ENCODE data around the gene STK39. TPM values are rescaled to one million over a fixed set of nuclear protein-coding genes. Genes with fewer than 3 reads are reported as not detected.
A peak's percentile ranks its signal among the peaks of the same experiment; 100 is the strongest.

STK39 gene
- total and polyA plus RNA-seq, 2 donors (not counting 1 experiment from before 2014, with no cell fraction given) = 16.7 to 30.1 TPM

DNA sequence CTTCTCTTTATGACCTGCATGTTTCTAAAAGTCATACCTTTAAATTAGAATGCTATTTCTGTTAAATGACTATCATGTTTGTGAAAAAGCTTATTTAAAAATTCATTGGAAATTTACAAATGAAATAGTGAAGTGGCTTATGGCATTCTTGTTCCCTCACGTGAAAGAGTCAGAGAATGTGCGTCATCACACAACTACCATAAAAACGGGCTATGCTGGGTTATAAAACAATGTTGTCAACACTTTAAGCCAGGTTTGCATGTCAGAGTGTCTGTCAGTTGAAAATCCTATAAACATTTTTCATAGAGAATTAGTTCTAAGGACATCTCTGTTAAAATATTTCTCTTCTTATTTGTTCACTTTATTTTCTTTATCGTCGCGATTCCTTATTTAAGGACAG, 42.5 kb upstream of the STK39 start:
- Histone ChIP-seq H3K4me1 (ENCODE audit: control insufficient read depth, extremely low read depth, insufficient read depth, low read length) (no peaks in the 10 kb centered on the region), H3K4me2 (ENCODE audit: extremely low read depth, insufficient read depth, low read length) (no peak overlapping the region), H3K9me3 (ENCODE audit: control insufficient read depth, insufficient read depth, low read depth, low read length) (no peaks in the 10 kb centered on the region), H3K4me3 (replicated peaks in 1 of 4; ENCODE audit: control extremely low read depth in 1 of 4, insufficient read depth in 1 of 4, low read depth in 3 of 4, low read length in 4 of 4) (no peak overlapping the region), H3K9ac (ENCODE audit: insufficient read depth, low read length) (no peak overlapping the region), H3K79me2 (ENCODE audit: control insufficient read depth, insufficient read depth, low read length) (no peaks in the 10 kb centered on the region), H4K20me1 (ENCODE audit: control insufficient read depth, extremely low read depth, insufficient read depth, low read length) (no peaks in the 10 kb centered on the region), H2AFZ (ENCODE audit: low read length) (no peak overlapping the region), H3K36me3 (ENCODE audit: control insufficient read depth, insufficient read depth, low read length) (no peaks in the 10 kb centered on the region), H3K27ac (ENCODE audit: insufficient read depth, low read length) (no peak overlapping the region), H3K27me3 (ENCODE audit: control insufficient read depth, insufficient read depth, low read length) (no peaks in the 10 kb centered on the region)
- DNase-seq (ENCODE audit: low read depth in 2 of 2) = no peak
- no peak for TF ChIP-seq EZH2 (IDR thresholded peaks at IDR 0.05; ENCODE audit: low read length, missing control alignments)
- TF ChIP-seq, protein P1, sequence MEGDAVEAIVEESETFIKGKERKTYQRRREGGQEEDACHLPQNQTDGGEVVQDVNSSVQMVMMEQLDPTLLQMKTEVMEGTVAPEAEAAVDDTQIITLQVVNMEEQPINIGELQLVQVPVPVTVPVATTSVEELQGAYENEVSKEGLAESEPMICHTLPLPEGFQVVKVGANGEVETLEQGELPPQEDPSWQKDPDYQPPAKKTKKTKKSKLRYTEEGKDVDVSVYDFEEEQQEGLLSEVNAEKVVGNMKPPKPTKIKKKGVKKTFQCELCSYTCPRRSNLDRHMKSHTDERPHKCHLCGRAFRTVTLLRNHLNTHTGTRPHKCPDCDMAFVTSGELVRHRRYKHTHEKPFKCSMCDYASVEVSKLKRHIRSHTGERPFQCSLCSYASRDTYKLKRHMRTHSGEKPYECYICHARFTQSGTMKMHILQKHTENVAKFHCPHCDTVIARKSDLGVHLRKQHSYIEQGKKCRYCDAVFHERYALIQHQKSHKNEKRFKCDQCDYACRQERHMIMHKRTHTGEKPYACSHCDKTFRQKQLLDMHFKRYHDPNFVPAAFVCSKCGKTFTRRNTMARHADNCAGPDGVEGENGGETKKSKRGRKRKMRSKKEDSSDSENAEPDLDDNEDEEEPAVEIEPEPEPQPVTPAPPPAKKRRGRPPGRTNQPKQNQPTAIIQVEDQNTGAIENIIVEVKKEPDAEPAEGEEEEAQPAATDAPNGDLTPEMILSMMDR (conservative IDR thresholded peaks at IDR 0.05 in 1 of 2, IDR thresholded peaks at IDR 0.05 in 1 of 2; ENCODE audit: low read depth in 1 of 2, low read length in 2 of 2) = no peak

DNA sequence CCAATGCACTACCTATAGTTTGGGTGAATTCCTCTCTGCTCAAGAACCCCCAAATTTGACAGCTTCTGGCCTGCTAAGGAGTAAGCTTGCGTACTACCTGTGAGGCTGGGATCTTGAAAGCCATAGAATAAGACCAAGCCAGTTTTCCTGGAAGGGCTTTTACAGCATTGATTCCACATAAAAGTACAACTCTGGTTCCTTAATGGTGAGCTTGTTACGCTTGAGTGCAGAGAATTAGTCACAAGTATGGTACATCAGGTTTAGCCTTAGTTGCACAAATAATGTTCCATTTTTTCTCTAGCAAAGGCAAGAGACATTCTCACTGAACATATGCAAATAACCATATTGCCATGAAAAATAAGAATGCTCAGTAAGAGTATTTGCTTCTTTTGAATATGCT, 39.1 kb upstream of the STK39 start:
- Histone ChIP-seq H4K20me1 (ENCODE audit: control insufficient read depth, extremely low read depth, insufficient read depth, low read length) (no peaks in the 10 kb centered on the region), H3K27ac (ENCODE audit: insufficient read depth, low read length) (no peak overlapping the region), H3K4me2 (ENCODE audit: extremely low read depth, insufficient read depth, low read length) (no peak overlapping the region), H3K27me3 (ENCODE audit: control insufficient read depth, insufficient read depth, low read length) (no peaks in the 10 kb centered on the region), H3K9ac (ENCODE audit: insufficient read depth, low read length) (no peak overlapping the region), H3K4me1 (ENCODE audit: control insufficient read depth, extremely low read depth, insufficient read depth, low read length) (no peaks in the 10 kb centered on the region), H3K79me2 (ENCODE audit: control insufficient read depth, insufficient read depth, low read length) (no peaks in the 10 kb centered on the region), H3K4me3 (replicated peaks in 1 of 4; ENCODE audit: control extremely low read depth in 1 of 4, insufficient read depth in 1 of 4, low read depth in 3 of 4, low read length in 4 of 4) (no peak overlapping the region), H3K36me3 (ENCODE audit: control insufficient read depth, insufficient read depth, low read length) (no peaks in the 10 kb centered on the region), H2AFZ (ENCODE audit: low read length) (no peak overlapping the region), H3K9me3 (ENCODE audit: control insufficient read depth, insufficient read depth, low read depth, low read length) (no peaks in the 10 kb centered on the region)
- TF ChIP-seq EZH2 (IDR thresholded peaks at IDR 0.05; ENCODE audit: low read length, missing control alignments) = no peak
- TF ChIP-seq, protein P1 (conservative IDR thresholded peaks at IDR 0.05 in 1 of 2, IDR thresholded peaks at IDR 0.05 in 1 of 2; ENCODE audit: low read depth in 1 of 2, low read length in 2 of 2) = no peak
- DNase-seq (ENCODE audit: low read depth in 2 of 2) = no peak

DNA sequence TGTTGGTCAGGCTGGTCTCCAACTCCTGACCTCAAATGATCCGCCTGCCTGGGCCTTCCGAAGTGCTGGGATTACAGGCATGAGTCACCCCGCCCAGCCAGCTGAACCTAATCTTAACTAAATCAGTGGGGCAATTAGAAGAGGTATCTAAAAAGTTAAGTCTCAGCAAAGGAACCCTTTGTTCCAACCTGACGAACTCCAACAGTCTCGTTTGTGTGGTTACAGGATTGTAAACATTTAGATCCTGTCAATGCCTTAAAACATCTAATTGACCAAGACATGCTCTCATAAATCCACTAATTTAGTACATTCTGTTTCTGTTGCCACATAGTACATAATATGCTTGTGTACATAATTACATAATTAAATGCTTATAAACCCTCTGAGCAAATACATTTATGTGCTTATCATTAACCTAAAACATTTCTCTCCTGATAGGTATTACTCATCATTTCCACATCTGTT, 31.1 kb upstream of the STK39 start:
- no peak overlapping the region for H3K4me3 ChIP-seq (replicated peaks in 1 of 4; ENCODE audit: control extremely low read depth in 1 of 4, insufficient read depth in 1 of 4, low read depth in 3 of 4, low read length in 4 of 4)

More for the DNA sequence above, 31.1 kb upstream of the STK39 start:
- Histone ChIP-seq H2AFZ (ENCODE audit: low read length) (no peak overlapping the region), H3K9me3 (ENCODE audit: control insufficient read depth, insufficient read depth, low read depth, low read length) (no peaks in the 10 kb centered on the region), H3K36me3 (ENCODE audit: control insufficient read depth, insufficient read depth, low read length) (no peaks in the 10 kb centered on the region), H3K27ac (ENCODE audit: insufficient read depth, low read length) (no peak overlapping the region), H3K27me3 (ENCODE audit: control insufficient read depth, insufficient read depth, low read length) (no peaks in the 10 kb centered on the region), H3K4me2 (ENCODE audit: extremely low read depth, insufficient read depth, low read length) (no peak overlapping the region), H3K4me1 (ENCODE audit: control insufficient read depth, extremely low read depth, insufficient read depth, low read length) (no peaks in the 10 kb centered on the region), H3K9ac (ENCODE audit: insufficient read depth, low read length) (no peak overlapping the region), H3K79me2 (ENCODE audit: control insufficient read depth, insufficient read depth, low read length) (no peaks in the 10 kb centered on the region), H4K20me1 (ENCODE audit: control insufficient read depth, extremely low read depth, insufficient read depth, low read length) (no peaks in the 10 kb centered on the region)
- TF ChIP-seq, protein P1 (conservative IDR thresholded peaks at IDR 0.05 in 1 of 2, IDR thresholded peaks at IDR 0.05 in 1 of 2; ENCODE audit: low read depth in 1 of 2, low read length in 2 of 2) = no peak
- TF ChIP-seq EZH2 (IDR thresholded peaks at IDR 0.05; ENCODE audit: low read length, missing control alignments) = no peak
- peak; percentile 70 to 86 for DNase-seq (ENCODE audit: low read depth in 2 of 2)

Data from fibroblast of lung (primary cell).